HG03520 (cell line): Measurements from ENCODE around the gene MAP2.

Experiments
- ATAC-seq: cut with Tn5 transposase; IDR thresholded peaks from one replicate; pipeline ENCODE4 v1.9.1; 2021; ENCODE audit warnings: mild to moderate bottlenecking, moderate library complexity; ENCODE audit not compliant: unreplicated experiment

MAP2 gene

DNA sequence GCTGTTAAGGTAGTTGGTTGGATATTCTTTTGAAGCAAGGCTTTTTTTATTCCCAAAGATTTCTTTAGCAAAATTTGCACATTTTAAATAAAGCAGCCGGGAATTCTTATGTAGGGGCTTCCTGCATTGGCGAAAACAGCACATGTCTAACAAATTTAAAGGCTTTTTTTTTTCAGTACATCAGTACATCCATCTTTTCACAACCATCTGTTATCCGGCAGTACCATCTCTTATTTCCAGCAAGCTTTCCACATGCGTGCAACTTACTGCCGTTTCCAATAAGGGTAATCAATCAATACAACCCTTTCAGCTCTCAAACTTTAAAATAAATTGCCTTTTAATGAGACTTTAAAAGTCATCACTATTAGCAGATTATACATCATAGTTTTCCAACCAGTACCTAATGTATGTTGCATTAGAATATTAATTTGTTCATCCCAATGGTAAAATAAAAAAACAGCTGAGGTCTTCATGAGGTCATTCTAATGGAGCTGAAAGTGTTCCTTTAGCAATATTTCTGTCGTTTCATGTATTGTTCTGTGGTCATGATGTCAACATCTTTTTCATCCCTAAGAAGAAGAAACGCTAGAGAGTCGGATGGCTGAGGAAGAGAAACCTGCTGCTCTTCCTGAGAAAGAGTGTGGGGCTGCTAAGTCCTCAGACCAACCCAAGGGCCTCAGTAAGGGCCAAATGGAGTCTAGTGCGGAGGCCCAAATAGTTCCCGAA lies 266.3 kb downstream of the MAP2 start:
- no peak for ATAC-seq

DNA sequence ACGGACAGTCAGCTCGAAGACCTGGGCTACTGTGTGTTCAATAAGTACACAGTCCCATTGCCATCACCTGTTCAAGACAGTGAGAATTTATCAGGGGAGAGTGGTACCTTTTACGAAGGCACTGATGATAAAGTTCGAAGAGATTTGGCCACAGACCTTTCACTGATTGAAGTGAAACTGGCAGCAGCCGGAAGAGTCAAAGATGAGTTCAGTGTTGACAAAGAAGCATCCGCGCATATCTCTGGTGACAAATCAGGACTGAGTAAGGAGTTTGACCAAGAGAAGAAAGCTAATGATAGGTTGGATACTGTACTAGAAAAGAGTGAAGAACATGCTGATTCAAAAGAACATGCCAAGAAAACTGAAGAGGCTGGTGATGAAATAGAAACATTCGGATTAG lies 270.9 kb downstream of the MAP2 start:
- no peak for ATAC-seq

DNA sequence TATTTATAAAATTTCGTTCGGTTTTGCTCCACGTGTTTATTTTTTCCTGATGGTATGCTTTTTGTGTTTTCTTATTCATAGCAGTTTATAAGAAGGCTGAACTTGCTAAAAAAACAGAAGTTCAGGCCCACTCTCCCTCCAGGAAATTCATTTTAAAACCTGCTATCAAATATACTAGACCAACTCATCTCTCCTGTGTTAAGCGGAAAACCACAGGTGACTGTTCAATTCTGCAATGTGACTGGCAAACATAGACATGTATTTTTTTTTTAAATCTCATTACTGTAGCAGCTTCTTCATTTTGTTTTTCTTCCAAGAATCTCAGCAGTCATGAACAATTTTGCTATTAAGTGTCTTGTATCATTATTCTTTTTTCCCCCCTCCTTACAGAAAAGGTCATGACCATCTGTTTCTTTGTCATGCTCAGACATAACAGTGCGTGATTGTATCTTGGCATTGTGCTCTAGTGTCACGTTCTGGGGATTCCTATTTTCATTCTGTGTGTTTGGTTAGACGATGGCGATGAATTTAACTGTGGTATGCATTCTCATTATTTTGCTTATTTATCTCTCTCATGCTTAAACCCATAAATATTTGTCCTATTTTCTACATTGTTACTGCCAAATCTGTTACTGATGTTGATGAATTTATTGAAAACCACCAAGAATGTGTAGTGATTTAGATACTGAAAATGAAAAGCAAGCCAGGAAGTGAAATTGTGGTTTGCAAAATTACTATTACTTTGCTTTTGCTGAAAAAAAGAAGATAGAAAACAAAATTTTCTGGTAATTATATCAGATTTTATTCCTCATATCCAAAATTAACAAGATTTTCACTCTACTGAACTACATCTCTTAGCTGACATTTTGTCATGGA lies 273.2 kb downstream of the MAP2 start:
- ATAC-seq: peak; percentile 77

DNA sequence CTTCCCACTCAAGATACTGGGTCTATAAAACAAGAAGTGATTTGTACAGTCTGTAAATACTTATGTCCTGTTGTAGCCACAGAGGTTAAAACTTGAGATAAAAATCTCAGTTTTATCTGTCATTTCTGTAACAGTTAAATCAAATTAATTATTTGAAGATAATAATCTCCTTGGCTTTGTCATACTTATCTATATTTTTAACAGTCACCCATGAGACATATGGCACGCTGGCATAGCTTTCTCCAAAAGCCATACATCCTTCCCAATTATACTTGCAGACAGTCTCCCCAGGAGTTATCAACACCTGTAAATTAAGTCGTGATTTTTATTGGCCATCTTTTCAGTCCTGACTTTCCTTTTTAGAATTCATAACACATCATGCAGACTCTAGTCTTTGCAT lies 278.9 kb downstream of the MAP2 start:
- no peak for ATAC-seq

DNA sequence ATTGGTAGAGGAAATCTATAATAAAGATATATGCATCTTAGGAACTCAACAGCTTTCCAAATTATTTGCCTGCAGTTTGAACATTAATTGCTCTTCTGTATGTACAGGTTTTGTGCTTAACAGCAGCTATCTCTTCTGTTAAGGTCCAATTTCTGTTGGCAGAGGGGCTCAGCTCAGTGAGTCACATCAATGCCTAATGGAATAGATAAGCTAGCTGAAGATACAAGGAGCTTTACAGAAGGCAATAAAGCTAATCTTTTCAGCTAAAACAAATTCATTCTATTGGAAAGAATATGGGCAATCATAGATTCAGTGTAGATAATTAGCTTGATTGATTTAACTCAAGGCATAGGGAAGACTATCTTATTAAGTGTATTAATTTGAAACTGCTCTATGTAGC lies 289.4 kb downstream of the MAP2 start:
- ATAC-seq: no peak

DNA sequence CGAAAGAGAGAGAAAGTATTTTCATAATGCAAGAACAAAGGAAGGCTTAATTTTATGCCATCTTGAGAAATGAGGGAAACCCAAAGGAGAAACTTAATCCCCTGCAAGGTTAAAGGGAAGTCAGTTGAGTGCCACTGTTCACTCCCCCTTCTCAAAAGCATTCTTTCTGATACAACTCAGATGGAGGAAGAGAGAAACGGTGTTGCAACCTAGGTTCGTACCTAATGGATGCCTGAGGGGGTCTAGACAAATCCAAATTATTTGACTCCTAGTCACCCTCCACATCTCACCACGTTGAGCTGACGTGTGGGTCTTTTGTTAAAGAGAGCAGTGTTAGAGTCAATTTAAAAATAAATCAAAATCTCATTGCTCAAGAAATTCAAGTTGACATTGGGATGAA lies 295.2 kb downstream of the MAP2 start:
- no peak for ATAC-seq

DNA sequence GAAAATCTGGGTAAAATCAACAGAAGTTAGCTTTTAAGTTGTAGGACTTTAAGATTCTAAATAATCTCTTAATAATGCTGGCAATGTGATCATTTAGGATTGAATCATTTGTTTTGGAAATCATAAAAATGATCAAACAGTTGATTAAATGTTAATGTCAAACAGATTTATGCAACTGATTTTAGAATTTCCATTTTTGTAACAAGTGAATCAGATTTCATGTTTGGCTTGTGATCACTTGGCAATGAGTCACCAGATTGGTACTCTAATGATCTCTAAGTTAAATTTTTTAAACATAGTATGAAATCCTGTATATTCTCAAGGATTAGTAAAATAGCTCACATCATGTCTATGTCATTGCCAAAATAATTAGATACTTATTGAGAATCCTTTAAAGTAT lies 297.6 kb downstream of the MAP2 start:
- no peak for ATAC-seq

DNA sequence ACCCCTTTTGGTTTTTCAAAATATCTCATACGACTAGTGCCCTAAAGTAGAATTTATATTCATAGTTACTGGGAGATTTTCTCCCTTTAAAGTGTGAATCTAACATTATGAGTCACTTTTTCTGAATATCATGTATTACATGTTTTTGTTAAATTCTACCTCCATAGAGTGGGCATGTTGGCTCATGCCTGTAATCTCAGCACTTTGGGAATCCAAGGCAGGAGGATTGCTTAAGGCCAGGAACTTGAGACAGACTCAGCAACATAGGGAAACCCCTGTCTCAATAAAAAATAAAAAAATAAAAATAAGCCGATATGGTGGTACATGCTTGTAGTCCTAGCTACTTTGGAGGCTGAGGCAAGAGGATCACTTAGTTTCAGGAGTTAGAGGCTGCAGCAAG lies 302.5 kb downstream of the MAP2 start:
- no peak for ATAC-seq

DNA sequence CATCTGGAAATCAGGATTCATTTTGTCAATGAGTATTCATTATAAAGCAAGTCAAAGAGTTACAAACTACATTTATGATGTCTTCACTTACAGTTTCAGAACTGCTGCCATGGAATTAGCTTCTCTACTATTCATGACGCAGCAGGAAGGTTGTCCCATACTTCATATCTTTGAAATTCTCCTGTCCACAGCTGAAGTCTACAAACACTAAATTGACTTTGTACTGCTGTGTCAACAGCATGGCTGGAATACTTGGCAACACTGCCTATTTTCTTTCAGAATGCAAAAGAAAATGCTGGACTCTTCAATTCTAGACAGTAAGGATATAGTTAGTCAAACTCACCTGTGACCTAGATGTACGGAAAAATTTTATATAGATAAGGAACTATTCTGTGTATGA lies 303.2 kb downstream of the MAP2 start:
- no peak for ATAC-seq

DNA sequence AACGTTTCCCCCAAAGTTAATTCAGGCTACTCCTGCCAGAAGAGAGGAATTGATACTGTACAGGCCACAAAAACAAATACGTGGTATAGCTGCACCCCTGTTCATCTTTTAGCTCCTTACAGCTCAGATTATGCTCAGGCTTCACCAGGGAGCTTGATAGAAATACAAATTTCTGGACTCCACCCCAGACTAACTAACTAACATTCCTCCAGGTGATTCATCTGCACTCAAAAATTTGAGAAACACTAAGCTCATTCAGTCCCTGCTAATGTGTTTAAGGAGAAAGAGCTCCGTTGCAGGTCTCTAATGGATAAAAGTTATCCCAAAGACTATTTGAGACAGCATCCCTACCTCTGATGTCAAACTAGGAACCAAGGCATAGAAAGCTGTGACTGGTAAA lies 311.0 kb downstream of the MAP2 start:
- no peak for ATAC-seq

DNA sequence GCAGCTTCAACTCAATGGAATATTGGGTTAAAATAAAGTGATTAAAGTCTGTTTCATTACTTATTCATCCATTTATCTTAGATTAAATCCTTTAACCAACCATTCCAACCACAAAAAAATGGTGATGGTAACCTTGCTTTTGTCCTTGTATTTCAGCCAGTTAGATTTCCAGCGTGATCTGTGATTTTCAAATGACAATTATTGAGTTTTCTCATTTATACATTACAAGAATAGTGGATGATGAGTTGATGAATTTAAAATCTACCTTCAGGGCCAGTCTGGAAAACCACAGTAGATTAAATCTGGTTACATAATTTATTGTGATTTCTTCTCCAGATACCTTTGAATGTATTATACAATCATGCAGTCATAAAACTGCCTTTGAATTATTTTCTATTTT lies 318.1 kb downstream of the MAP2 start:
- ATAC-seq: no peak

DNA sequence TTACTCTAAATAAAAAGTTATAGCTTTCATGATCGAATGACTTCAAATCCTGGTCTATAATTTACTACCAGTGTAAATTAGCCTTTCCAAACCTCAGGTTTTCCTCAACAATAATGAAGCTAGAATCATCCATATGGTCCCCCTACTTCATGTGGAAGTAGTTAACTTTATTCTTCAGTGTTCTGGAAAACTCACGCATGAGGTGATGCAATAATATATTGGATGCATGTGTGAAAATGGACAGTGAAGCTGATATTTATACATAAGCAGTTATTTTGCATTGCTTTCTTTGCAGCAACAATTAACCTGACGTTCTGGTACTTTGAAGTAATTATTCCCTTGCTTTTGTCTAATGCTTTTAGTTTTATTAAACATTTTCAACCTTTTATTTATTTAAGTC lies 329.2 kb downstream of the MAP2 start:
- ATAC-seq: no peak

DNA sequence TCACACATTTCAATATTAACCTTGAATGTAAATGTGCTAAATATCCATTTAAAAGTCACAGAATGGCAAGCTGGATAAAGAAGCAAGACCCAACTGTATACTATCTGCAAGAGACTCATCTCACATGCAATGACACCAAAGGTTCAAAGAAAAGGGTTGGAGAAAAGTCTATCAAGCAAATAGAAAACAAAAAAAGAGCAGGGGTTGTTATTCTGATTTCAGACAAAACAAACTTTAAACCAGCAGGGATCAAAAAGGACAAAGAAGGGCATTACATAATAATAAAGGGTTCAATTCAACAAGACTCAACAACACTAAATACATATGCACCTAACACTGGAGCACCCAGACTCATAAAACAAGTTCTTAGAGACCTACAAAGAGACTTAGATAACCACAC lies 333.3 kb downstream of the MAP2 start:
- no peak for ATAC-seq

DNA sequence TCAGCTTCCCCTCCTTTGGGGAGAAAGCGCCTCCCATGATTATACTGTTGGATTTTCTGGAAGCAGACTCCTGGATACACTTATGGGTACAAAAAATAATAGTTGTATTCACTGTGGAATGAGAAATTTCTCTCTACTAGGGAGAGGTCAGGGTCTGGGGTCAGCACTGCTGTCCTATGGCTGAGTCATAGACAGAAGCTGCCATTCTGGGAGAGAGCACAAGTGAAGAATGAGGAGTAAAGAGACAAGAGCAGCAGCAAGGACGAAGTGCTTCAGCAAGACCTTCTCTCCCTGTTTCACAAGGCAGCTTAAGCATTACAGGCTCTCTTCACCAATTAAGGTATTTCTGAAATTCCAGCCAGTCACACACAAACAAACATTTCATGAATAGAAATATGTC lies 337.7 kb downstream of the MAP2 start:
- no peak for ATAC-seq

DNA sequence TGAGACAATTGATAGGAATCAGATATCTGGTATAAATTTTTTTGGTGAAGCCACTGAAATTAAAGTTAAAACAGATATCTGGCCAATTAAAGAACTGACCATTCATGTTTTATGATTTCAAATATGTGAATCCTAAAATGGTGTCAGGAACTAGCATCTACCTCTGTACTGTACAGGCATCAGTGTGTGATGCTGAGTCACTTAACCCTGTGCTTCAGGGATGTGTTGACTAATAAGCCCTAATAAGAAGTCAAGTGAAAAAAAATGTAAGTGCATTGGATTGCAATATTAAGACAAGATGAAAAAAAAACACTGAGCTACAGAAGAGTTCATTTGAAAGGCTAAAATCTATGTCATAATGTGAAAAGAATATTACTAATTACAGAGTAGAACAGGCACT lies 338.7 kb downstream of the MAP2 start:
- ATAC-seq: no peak

DNA sequence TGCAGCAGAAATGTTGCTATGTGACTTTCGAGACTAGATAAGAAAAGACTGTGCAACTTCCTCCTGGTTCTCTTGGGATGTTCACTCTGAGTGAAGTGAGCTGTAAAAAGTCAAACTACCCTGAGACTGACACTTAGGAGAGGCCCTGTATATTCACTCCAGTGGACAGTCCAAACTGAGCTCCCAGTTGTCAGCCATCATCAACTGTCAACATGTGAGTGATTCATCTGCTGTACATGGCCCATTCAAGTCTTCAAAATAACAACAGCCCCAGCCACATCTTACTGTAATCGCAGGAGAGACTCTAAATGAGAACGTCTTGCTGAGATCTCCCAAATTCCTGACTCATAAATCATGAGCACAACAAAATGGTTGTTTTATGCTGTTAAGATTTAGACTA lies 339.3 kb downstream of the MAP2 start:
- ATAC-seq: no peak

DNA sequence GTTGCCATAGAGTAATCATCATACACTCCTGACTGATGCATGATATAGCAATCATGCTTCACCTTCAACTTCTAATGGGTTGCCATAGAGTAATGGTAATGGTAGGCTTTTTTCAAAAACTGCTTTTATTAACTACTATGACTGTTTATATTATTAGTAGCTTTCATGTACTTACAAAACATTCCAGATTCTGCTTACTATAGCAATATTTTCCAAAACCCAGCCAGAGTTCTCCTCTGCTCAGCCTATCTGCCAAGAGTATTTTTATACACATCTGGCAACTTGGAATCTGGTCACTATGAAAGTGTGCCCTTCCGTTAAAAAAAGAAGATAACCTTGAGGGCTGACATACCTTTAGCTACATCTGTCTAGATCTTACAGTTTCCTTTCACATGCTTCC lies 342.8 kb downstream of the MAP2 start:
- ATAC-seq: no peak

DNA sequence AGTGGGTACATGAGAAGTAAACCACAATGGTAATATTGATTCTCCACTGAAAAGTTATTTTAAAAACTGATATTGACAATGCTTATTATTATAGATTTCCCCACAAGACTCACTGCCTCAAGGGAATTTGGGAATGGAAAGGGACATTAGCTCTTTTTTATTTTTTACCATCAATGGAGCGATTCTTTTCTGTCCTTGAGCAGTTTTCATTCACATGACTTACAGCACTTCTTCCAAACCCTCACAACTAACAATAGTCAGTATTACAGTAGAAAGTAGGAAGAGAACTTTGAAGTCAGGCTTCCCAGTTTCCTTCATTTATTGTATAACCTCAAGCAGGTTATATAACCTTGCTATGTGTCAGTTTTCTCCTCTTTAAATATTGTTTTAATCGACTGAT lies 343.5 kb downstream of the MAP2 start:
- no peak for ATAC-seq

DNA sequence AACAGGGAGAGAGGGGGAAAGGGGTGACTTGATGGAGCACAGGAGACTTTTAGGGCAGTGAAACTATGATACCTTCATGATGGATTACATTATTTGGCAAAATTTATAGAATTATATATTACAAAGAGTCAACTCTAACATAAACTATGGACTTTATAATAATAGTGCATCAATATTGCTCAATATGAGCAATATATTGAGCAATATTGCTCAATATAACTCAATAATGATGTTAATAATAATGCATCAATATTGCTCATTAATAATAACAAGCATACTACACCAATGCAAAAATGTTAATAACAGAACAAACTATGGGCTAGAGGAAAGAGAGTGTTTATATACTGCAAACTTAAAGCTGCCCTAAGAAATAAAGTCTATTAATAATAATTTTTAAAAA lies 344.7 kb downstream of the MAP2 start:
- ATAC-seq: no peak

DNA sequence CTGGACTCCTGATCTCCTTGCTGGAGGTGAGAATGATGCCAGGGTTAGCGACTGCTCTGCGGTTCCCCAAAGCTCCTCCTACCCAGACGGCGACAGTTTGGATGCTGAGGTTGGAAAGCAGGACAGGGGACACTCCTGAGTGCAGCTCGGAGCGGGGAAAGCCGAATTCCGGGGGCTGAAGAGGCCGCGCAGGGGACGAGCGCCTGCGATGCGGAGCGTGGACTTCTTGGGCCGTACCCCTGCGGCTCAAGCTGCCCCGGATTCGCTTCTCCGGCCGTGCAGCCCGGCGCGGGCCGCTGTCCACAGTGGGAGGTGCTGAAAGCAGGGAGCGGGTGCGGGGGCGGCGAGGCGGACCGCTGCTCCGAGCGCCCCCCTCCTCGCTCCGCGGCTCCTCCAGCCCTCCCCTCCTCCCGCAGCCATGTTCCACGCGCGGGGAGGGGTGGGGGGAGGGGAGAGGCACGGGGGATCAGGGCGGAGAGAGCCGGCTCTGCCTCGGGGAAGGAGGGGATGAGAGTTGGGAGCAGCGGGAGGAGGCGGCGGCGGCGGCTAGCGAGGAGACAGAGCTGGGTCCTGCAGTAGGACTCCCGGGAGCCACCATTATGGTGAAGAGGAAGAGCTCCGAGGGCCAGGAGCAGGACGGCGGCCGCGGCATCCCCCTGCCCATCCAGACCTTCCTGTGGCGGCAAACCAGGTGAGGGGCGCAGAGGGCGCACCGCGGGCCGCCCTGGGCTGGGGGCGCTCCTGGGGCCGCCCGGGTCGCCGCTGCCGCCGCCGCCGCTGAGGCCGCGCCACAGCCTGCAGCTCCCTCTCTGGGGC lies 347.8 kb downstream of the MAP2 start, which contains the start of gene UNC80:
Gene UNC80, plus strand, starts transcription at position 359 of the 816 bp plus-strand sequence. Its CDS starts 241 bp downstream, at position 600.
- ATAC-seq: no peak

DNA sequence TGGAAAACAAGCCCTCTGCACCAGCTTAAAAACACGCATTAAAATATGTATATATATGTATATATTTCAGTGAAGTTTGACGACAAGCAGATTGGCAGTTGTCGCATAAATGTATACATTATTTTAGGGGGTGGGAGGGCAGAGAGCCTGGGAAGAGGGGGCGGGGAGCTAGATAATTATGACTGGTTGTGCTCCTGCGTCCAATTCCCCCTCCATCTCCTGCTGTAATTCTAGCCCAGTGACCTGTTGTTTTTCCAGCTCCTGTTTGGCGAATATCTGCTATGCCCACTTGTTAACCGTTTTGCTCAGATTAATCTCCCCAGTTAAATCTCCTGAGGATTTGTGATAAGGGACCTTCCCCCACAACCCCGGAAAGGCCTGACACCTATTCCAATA lies 348.4 kb downstream of the MAP2 start:
- ATAC-seq: no peak

DNA sequence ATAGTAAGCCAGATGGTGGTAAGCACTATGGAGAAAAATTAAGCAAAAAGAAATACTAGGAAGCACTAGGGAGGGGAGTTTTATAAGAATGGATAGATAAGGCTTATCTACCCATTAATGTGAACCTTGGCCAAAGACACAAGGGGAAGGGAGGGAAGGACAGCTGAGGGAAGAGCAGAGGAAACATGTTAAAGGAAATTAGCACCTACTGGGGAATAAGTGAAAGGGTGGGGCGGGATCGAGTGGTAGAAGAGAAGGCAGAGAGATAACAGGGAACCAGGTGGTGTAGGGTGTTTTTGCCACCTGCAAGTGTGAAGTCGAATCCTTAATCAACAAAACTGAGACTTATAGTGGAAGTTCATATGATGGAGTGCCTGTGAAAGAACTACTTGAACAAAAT lies 349.5 kb downstream of the MAP2 start:
- no peak for ATAC-seq
